H1 (cell line): ENCODE measurements around the gene MYOCD. TPM values are rescaled to one million over a fixed set of nuclear protein-coding genes. Genes with fewer than 3 reads are reported as not detected.

ENCODE experiments used
- CTCF ChIA-PET: fragments of 300-600 bp; sonication (Branson Sonifier 250); formaldehyde crosslinking; loops from one replicate; lab custom pipeline; 2021; ENCODE audit not compliant: partially characterized antibody; lab: Charles Lee
- POLR2A ChIA-PET: fragments of 300-600 bp; sonication (Branson Sonifier 250); formaldehyde crosslinking; loops from one replicate; lab custom pipeline; 2021; ENCODE audit warnings: inconsistent platforms; ENCODE audit not compliant: partially characterized antibody; lab: Charles Lee
- DNase-seq, 2 experiments: peaks; one replicate each; pipeline versions ENCODE4 v3.0.0 to v3.0.0-alpha.2; 2010 to 2022; ENCODE audit warnings: low spot score in 2 of 2, low read depth in 1 of 2, mixed read lengths in 1 of 2
- FAIRE-seq: peaks from 2 replicates; lab custom pipeline; 2011; peaks lifted over from hg19 to GRCh38; lab: Jason Lieb, UNC
- H2AFZ ChIP-seq: 2 replicates; pipeline ENCODE4 v1.8.1; 2012; ENCODE audit warnings: low read length, inconsistent platforms
- H2AK5ac ChIP-seq: 2 replicates; pipeline ENCODE4 v1.6.1; 2013; ENCODE audit warnings: low read depth, low read length
- H2BK120ac ChIP-seq: replicated peaks from 2 replicates; pipeline ENCODE3; 2013; ENCODE audit warnings: low read depth, low read length, inconsistent platforms
- H2BK12ac ChIP-seq: 2 replicates; pipeline ENCODE4 v1.6.1; 2013; ENCODE audit warnings: low read depth, low read length
- H2BK15ac ChIP-seq: 2 replicates; pipeline ENCODE4 v1.6.1; 2013; ENCODE audit warnings: low read length
- H2BK20ac ChIP-seq: 2 replicates; pipeline ENCODE4 v1.6.1; 2013; ENCODE audit warnings: low read length
- H2BK5ac ChIP-seq: 2 replicates; pipeline ENCODE4 v1.6.1; 2013; ENCODE audit warnings: low read depth, low read length
- H3K14ac ChIP-seq: 2 replicates; pipeline ENCODE4 v1.6.1; 2013; ENCODE audit warnings: inconsistent platforms; ENCODE audit not compliant: insufficient read length
- H3K18ac ChIP-seq: 2 replicates; pipeline ENCODE4 v1.6.1; 2013; ENCODE audit warnings: low read length; ENCODE audit errors: extremely low read depth
- H3K23ac ChIP-seq: 2 replicates; pipeline ENCODE4 v1.6.1; 2013; ENCODE audit warnings: inconsistent platforms; ENCODE audit not compliant: insufficient read length
- H3K23me2 ChIP-seq: 2 replicates; pipeline ENCODE4 v1.6.1; 2013; ENCODE audit warnings: low read depth, low read length
- H3K27ac ChIP-seq: 2 replicates; pipeline ENCODE4 v1.6.1; 2011; ENCODE audit warnings: low read depth, low read length, inconsistent platforms
- H3K27me3 ChIP-seq, 4 experiments: replicated peaks in 1 of 4; 1 replicate in 1 of 4; 2 replicates in 3 of 4; pipeline versions ENCODE4 v1.6.1 to v1.8.1; 2011 to 2013; ENCODE audit warnings: low read length in 3 of 4, mild to moderate bottlenecking in 3 of 4, inconsistent platforms in 2 of 4, mixed read lengths in 2 of 4, moderate library complexity in 1 of 4; ENCODE audit not compliant: control insufficient read depth in 3 of 4, insufficient read depth in 3 of 4; ENCODE audit errors: extremely low read depth in 1 of 4
- H3K36me3 ChIP-seq, 4 experiments: 2 replicates each; pipeline versions ENCODE4 v1.6.1 to v1.8.1; 2011 to 2013; ENCODE audit warnings: mild to moderate bottlenecking in 4 of 4, low read length in 3 of 4, moderate library complexity in 2 of 4, control low read depth in 1 of 4, inconsistent platforms in 1 of 4; ENCODE audit not compliant: insufficient read depth in 4 of 4, control insufficient read depth in 2 of 4
- H3K4ac ChIP-seq: replicated peaks from 2 replicates; pipeline ENCODE3; 2013; ENCODE audit warnings: low read length, low read depth, mixed read lengths, inconsistent platforms; ENCODE audit not compliant: insufficient read length
- H3K4me1 ChIP-seq, 4 experiments: replicated peaks in 1 of 4; 1 replicate in 1 of 4; 2 replicates in 3 of 4; pipeline versions ENCODE4 v1.6.1 to v1.8.1; 2011 to 2013; ENCODE audit warnings: low read length in 3 of 4, inconsistent platforms in 2 of 4, mixed read lengths in 1 of 4; ENCODE audit not compliant: insufficient read depth in 4 of 4, control insufficient read depth in 3 of 4
- H3K4me2 ChIP-seq, 2 experiments: 2 replicates each; pipeline versions ENCODE4 v1.6.1 to v1.8.1; 2011 to 2013; ENCODE audit warnings: low read depth in 2 of 2, low read length in 2 of 2, control low read depth in 1 of 2, inconsistent platforms in 1 of 2, mild to moderate bottlenecking in 1 of 2; ENCODE audit not compliant: insufficient read depth in 1 of 2
- H3K4me3 ChIP-seq, 4 experiments: fragments of 200-600, 300-600 bp in 1 of 4; sonication (generic), shearing (Covaris generic), sonication (Bioruptor Twin) in 1 of 4; 2 replicates each; pipeline versions ENCODE4 v1.5.1 to v1.8.1; 2011 to 2016; ENCODE audit warnings: low read length in 4 of 4, low read depth in 3 of 4, control low read depth in 2 of 4, inconsistent platforms in 2 of 4, mild to moderate bottlenecking in 2 of 4, mixed read lengths in 1 of 4, moderate library complexity in 1 of 4; ENCODE audit not compliant: insufficient read depth in 2 of 4; ENCODE audit errors: extremely low read depth in 1 of 4
- H3K56ac ChIP-seq: replicated peaks from 2 replicates; pipeline ENCODE3; 2013; ENCODE audit warnings: low read depth, mild to moderate bottlenecking, mixed read lengths, low read length, inconsistent platforms; ENCODE audit not compliant: insufficient read length
- H3K79me1 ChIP-seq: 2 replicates; pipeline ENCODE4 v1.6.1; 2013; ENCODE audit warnings: low read depth, low read length, control low read depth
- H3K79me2 ChIP-seq, 2 experiments: 2 replicates each; pipeline versions ENCODE4 v1.6.1 to v1.8.1; 2012 to 2013; ENCODE audit warnings: low read length in 2 of 2, mild to moderate bottlenecking in 2 of 2, inconsistent platforms in 1 of 2; ENCODE audit not compliant: insufficient read depth in 2 of 2, control insufficient read depth in 1 of 2
- H3K9ac ChIP-seq, 4 experiments: replicated peaks in 1 of 4; 1 replicate in 1 of 4; 2 replicates in 3 of 4; pipeline versions ENCODE4 v1.6.1 to v1.8.1; 2011 to 2013; ENCODE audit warnings: low read depth in 3 of 4, low read length in 3 of 4, control low read depth in 2 of 4, mild to moderate bottlenecking in 2 of 4, moderate library complexity in 2 of 4, inconsistent platforms in 1 of 4; ENCODE audit errors: extremely low read depth in 1 of 4
- H3K9me3 ChIP-seq, 2 experiments: 2 replicates each; pipeline versions ENCODE4 v1.6.1 to v1.8.1; 2012 to 2013; ENCODE audit warnings: mild to moderate bottlenecking in 2 of 2, moderate library complexity in 2 of 2, control low read depth in 1 of 2, inconsistent platforms in 1 of 2, low read depth in 1 of 2, low read length in 1 of 2, mixed read lengths in 1 of 2; ENCODE audit not compliant: insufficient read depth in 2 of 2
- H4K20me1 ChIP-seq, 2 experiments: replicated peaks in 1 of 2; 2 replicates each; pipeline versions ENCODE3 to v1.8.1; 2011 to 2013; ENCODE audit warnings: inconsistent platforms in 2 of 2, low read length in 2 of 2, mild to moderate bottlenecking in 1 of 2; ENCODE audit not compliant: insufficient read depth in 2 of 2, control insufficient read depth in 1 of 2
- H4K5ac ChIP-seq: 2 replicates; pipeline ENCODE4 v1.6.1; 2013; ENCODE audit warnings: low read length, low read depth, mixed read lengths, inconsistent platforms; ENCODE audit not compliant: insufficient read length
- H4K8ac ChIP-seq: 2 replicates; pipeline ENCODE4 v1.8.0; 2013; ENCODE audit warnings: mild to moderate bottlenecking, moderate library complexity, low read length, inconsistent platforms; ENCODE audit not compliant: insufficient read depth; ENCODE audit errors: extremely low read depth
- H4K91ac ChIP-seq: replicated peaks from 2 replicates; pipeline ENCODE3; 2013; ENCODE audit warnings: low read length, mixed read lengths, inconsistent platforms; ENCODE audit not compliant: insufficient read length
- BACH1 ChIP-seq: IDR thresholded peaks from 2 replicates; pipeline ENCODE4 v1.6.1; 2012; ENCODE audit warnings: low read length, improper control_type of control experiment
- CHD1 ChIP-seq: IDR thresholded peaks from 2 replicates; pipeline ENCODE4 v1.6.1; 2012; ENCODE audit warnings: low read depth, low read length, improper control_type of control experiment
- EGR1 ChIP-seq: IDR thresholded peaks from 2 replicates; pipeline ENCODE4 v1.6.1; 2011; ENCODE audit warnings: low read depth, low read length, borderline replicate concordance
- FOSL1 ChIP-seq: IDR thresholded peaks from 2 replicates; pipeline ENCODE4 v1.6.1; 2011; ENCODE audit warnings: mild to moderate bottlenecking, low read depth, low read length, moderate library complexity; ENCODE audit not compliant: insufficient read depth
- HDAC6 ChIP-seq: IDR thresholded peaks from one replicate; pipeline ENCODE4 v1.7.1; 2012; ENCODE audit warnings: low read depth, mild to moderate bottlenecking, inconsistent platforms, low read length, moderate library complexity
- KDM1A ChIP-seq: fragments of 200-600, 300-600 bp; sonication (generic); IDR thresholded peaks from 2 replicates; pipeline ENCODE4 v1.7.1; 2016; ENCODE audit warnings: mild to moderate bottlenecking, low read length, borderline replicate concordance
- MAFK ChIP-seq: IDR thresholded peaks from 2 replicates; pipeline ENCODE4 v1.6.1; 2012; ENCODE audit warnings: low read depth, mild to moderate bottlenecking, improper control_type of control experiment, low read length
- POLR2A ChIP-seq, 2 experiments: IDR thresholded peaks; 1 replicate in 1 of 2; 2 replicates in 1 of 2; pipeline ENCODE4 v1.6.1; 2011; ENCODE audit warnings: low read depth in 2 of 2, low read length in 2 of 2, mild to moderate bottlenecking in 2 of 2; ENCODE audit errors: control extremely low read depth in 1 of 2
- POLR2AphosphoS5 ChIP-seq: IDR thresholded peaks from 2 replicates; pipeline ENCODE4 v1.6.1; 2011; ENCODE audit warnings: low read depth, low read length
- RFX5 ChIP-seq: IDR thresholded peaks from 2 replicates; pipeline ENCODE4 v1.6.1; 2011; ENCODE audit warnings: low read depth, low read length, improper control_type of control experiment, borderline replicate concordance
- SAP30 ChIP-seq: fragments of 300-600 bp; sonication (generic); IDR thresholded peaks from 2 replicates; pipeline ENCODE4 v1.7.1; 2012; ENCODE audit warnings: low read length, moderate library complexity, mild to moderate bottlenecking, inconsistent platforms; ENCODE audit not compliant: insufficient read depth, insufficient replicate concordance
- WGBS, 2 experiments: shearing (Covaris generic) in 1 of 2; methylation state at CpG; one replicate each; pipeline versions ENCODE4 v1.1.6 to v1.1.7; 2013 to 2015; ENCODE audit warnings: low lambda C conversion rate in 2 of 2, mixed read lengths in 2 of 2, inconsistent platforms in 1 of 2, low coverage in 1 of 2, missing lambda C conversion rate in 1 of 2; ENCODE audit not compliant: insufficient replicate concordance in 2 of 2, insufficient coverage in 1 of 2, insufficient read length in 1 of 2; ENCODE audit errors: extremely low coverage in 1 of 2, missing lambda C conversion rate in 1 of 2; 5-methylcytosine and 5-hydroxymethylcytosine counted together
- polyA plus RNA-seq, 7 experiments: library from polyadenylated mRNA; depleted of rRNA in 3 of 7; stranded (reverse) in 5 of 7; unstranded in 2 of 7; fragments of >200 nt in 5 of 7; fragments of 200-250 nt in 2 of 7; gene quantifications; 1 replicate in 5 of 7; 2 replicates in 1 of 7; 4 replicates in 1 of 7; pipeline versions ENCODE4 v1.2.1 to v1.2.3, GENCODE V29; 2011 to 2013; ENCODE audit warnings: missing spikeins in 2 of 7, mixed read lengths in 2 of 7
- total RNA-seq: library from RNA; stranded (reverse); fragmentation: NEBNext Ultra II Directional; extraction: Animal tissue kit (Norgen Biotek cat#: 25700); gene quantifications from 2 replicates; pipeline ENCODE4 v1.2.1, GENCODE V29; 2021
- TF ChIP-seq, protein P1 (sequence below): IDR thresholded peaks from 2 replicates; pipeline ENCODE4 v1.6.1; 2012; ENCODE audit warnings: low read length, inconsistent platforms
- TF ChIP-seq, protein P2 (sequence below): IDR thresholded peaks from 2 replicates; pipeline ENCODE4 v1.6.1; 2012; ENCODE audit warnings: inconsistent platforms

MYOCD gene
- total and polyA plus RNA-seq, 2 of the 8 experiments (the other 6 are each of a cell fraction or from before 2014, with no cell fraction given), result 0.30 to 4.9 TPM

DNA sequence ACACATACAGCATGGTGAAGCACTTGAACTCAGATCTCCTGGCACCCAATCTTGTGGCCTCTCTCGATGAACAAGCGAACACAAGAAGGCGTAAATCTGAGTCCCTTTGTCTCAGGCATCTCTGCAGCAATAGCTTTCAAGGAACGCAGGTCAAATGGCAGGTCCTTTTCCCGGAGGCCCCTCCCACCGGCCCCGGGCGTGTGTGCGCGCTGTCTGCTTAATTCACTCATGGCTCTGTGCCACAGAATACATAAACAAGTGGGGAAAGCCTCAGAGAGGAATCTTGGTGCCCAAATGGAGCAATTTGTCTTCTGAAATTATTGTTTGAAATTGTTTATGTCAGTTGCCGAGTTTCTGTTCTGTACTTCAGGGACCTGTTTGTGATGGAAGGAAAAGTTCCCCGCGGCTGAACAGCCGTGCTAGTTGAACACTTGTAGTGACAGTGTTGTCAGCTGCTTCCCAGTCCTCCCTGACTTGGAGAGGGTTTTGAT is 14.8 kb downstream of the MYOCD start:
- H3K27me3 ChIP-seq, result no peaks in the 10 kb centered on the region
- no peaks in the 10 kb centered on the region for H3K9me3 ChIP-seq
- no peak overlapping the region for H3K56ac ChIP-seq
- no peaks in the 10 kb centered on the region for H3K79me2 ChIP-seq
- no peaks in the 10 kb centered on the region for H3K36me3 ChIP-seq
- H2AFZ ChIP-seq, result no peak overlapping the region
- no peaks in the 10 kb centered on the region for H3K79me1 ChIP-seq
- no peak overlapping the region for H3K23ac ChIP-seq
- no peak overlapping the region for H3K4me3 ChIP-seq
- H4K91ac ChIP-seq, result no peak overlapping the region
- no peak overlapping the region for H3K9ac ChIP-seq
- 91% methylated on average over 14 of the region's 14 CpGs; no CpG with 5 or more reads in 1 of the 2 experiments for WGBS, 2 experiments
- FAIRE-seq (no peak), DNase-seq (no peak)
- H3K4me1 ChIP-seq, result no peaks in the 10 kb centered on the region
- no peak overlapping the region for H3K14ac ChIP-seq
- H3K18ac ChIP-seq, result no peak overlapping the region
- no peak overlapping the region for H4K8ac ChIP-seq
- no peak overlapping the region for H3K27ac ChIP-seq
- no peaks in the 10 kb centered on the region for H4K20me1 ChIP-seq
- H3K23me2 ChIP-seq, result no peaks in the 10 kb centered on the region
- no peak overlapping the region for H3K4ac ChIP-seq
- H2BK12ac ChIP-seq, result no peak overlapping the region
- no peak overlapping the region for H2AK5ac ChIP-seq
- no peak overlapping the region for H2BK20ac ChIP-seq
- H2BK120ac ChIP-seq, result no peak overlapping the region
- H2BK15ac ChIP-seq, result no peak overlapping the region
- CTCF ChIA-PET, result interaction anchor here (0.6 to 1.7 kb wide), 2 partner anchors 13 to 271 kb away, joined by 3 to 10 read pairs; no protein-coding TSS in a partner anchor
- no peak overlapping the region for H2BK5ac ChIP-seq
- H3K4me2 ChIP-seq, result no peak overlapping the region
- H4K5ac ChIP-seq, result no peak overlapping the region
- POLR2A ChIA-PET, result no interaction called here
- TF ChIP-seq CHD1, result no peak
- no peak for TF ChIP-seq RFX5
- TF ChIP-seq POLR2AphosphoS5, result no peak
- TF ChIP-seq, protein P1, sequence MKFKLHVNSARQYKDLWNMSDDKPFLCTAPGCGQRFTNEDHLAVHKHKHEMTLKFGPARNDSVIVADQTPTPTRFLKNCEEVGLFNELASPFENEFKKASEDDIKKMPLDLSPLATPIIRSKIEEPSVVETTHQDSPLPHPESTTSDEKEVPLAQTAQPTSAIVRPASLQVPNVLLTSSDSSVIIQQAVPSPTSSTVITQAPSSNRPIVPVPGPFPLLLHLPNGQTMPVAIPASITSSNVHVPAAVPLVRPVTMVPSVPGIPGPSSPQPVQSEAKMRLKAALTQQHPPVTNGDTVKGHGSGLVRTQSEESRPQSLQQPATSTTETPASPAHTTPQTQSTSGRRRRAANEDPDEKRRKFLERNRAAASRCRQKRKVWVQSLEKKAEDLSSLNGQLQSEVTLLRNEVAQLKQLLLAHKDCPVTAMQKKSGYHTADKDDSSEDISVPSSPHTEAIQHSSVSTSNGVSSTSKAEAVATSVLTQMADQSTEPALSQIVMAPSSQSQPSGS, result no peak
- TF ChIP-seq BACH1, result no peak
- no peak for TF ChIP-seq MAFK
- TF ChIP-seq SAP30, result no peak
- TF ChIP-seq EGR1, result no peak
- TF ChIP-seq FOSL1, result no peak
- no peak for TF ChIP-seq POLR2A (IDR thresholded peaks at IDR 0.05; ENCODE audit: control extremely low read depth in 1 of 2, low read depth in 2 of 2, low read length in 2 of 2)
- TF ChIP-seq, protein P2, sequence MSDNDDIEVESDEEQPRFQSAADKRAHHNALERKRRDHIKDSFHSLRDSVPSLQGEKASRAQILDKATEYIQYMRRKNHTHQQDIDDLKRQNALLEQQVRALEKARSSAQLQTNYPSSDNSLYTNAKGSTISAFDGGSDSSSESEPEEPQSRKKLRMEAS, result no peak
- TF ChIP-seq HDAC6, result no peak
- TF ChIP-seq KDM1A, result no peak
